Hepatocyte (in vitro differentiated cells): ENCODE data around the gene DELE1. TPM values are rescaled to one million over a fixed set of nuclear protein-coding genes. Genes with fewer than 3 reads are reported as not detected.

Experiments used
- DNase-seq: peaks from one replicate; pipeline ENCODE4 v3.0.0-alpha.2; 2016; ENCODE audit warnings: low spot score
- H2AFZ ChIP-seq: fragments of 200-600 bp; sonication (generic); 2 replicates; pipeline ENCODE4 v1.6.0; 2016; ENCODE audit warnings: antibody characterized with exemption, mild to moderate bottlenecking
- H3K27ac ChIP-seq: fragments of 200-600 bp; sonication (generic); 2 replicates; pipeline ENCODE4 v1.5.1; 2016; ENCODE audit warnings: mild to moderate bottlenecking
- H3K27me3 ChIP-seq: fragments of 200-600 bp; sonication (generic); 2 replicates; pipeline ENCODE4 v1.6.1; 2016
- H3K36me3 ChIP-seq: fragments of 200-600 bp; sonication (generic); replicated peaks from 2 replicates; pipeline ENCODE4 v1.5.1; 2016; ENCODE audit warnings: low read depth; ENCODE audit not compliant: insufficient read depth
- H3K4me1 ChIP-seq: fragments of 200-600 bp; sonication (generic); 2 replicates; pipeline ENCODE4 v1.5.1; 2016; ENCODE audit warnings: mild to moderate bottlenecking, moderate library complexity; ENCODE audit not compliant: insufficient read depth
- H3K4me2 ChIP-seq: fragments of 200-600 bp; sonication (generic); 2 replicates; pipeline ENCODE4 v1.6.0; 2016
- H3K4me3 ChIP-seq: fragments of 200-600 bp; sonication (generic); 2 replicates; pipeline ENCODE4 v1.5.1; 2016; ENCODE audit warnings: mild to moderate bottlenecking
- H3K79me2 ChIP-seq: fragments of 200-600 bp; sonication (generic); 2 replicates; pipeline ENCODE4 v1.6.0; 2017; ENCODE audit warnings: mild to moderate bottlenecking
- H3K9me2 ChIP-seq: fragments of 200-600 bp; sonication (generic); replicated peaks from 2 replicates; pipeline ENCODE4 v1.6.0; 2017; ENCODE audit warnings: mild to moderate bottlenecking; ENCODE audit not compliant: insufficient read depth
- H3K9me3 ChIP-seq: fragments of 200-600 bp; sonication (generic); 2 replicates; pipeline ENCODE4 v1.5.1; 2016; ENCODE audit warnings: low read depth, mild to moderate bottlenecking
- H4K20me1 ChIP-seq: fragments of 200-600 bp; sonication (generic); 2 replicates; pipeline ENCODE4 v1.6.0; 2016; ENCODE audit warnings: mild to moderate bottlenecking; ENCODE audit not compliant: insufficient read depth, poor library complexity, severe bottlenecking
- EZH2 ChIP-seq: fragments of 200-600 bp; sonication (generic); IDR thresholded peaks from 2 replicates; pipeline ENCODE4 v1.6.1; 2016; ENCODE audit warnings: antibody characterized with exemption, mild to moderate bottlenecking, borderline replicate concordance
- EZH2phosphoT487 ChIP-seq: fragments of 200-600 bp; sonication (generic); IDR thresholded peaks from one replicate; pipeline ENCODE4 v1.6.1; 2018; ENCODE audit warnings: antibody characterized with exemption, mild to moderate bottlenecking, low read depth, moderate library complexity; ENCODE audit not compliant: unreplicated experiment, severe bottlenecking
- WGBS: methylation state at CpG from one replicate; pipeline ENCODE4 v1.1.6; 2016; ENCODE audit warnings: low lambda C conversion rate; ENCODE audit errors: missing lambda C conversion rate; 5-methylcytosine and 5-hydroxymethylcytosine counted together
- polyA plus RNA-seq: library from polyadenylated mRNA; unstranded; fragments of >200 nt; fragmentation: Nextera tagmentation; extraction: Ambion mirVana; gene quantifications from 2 replicates; pipeline ENCODE4 v1.2.1, GENCODE V29; 2016
- total RNA-seq: library from RNA; depleted of rRNA; stranded (reverse); fragments of >200 nt; gene quantifications from 2 replicates; pipeline ENCODE4 v1.2.3, GENCODE V29; 2014
- TF ChIP-seq, protein P1 (sequence below): fragments of 200-600 bp; sonication (generic); IDR thresholded peaks from 2 replicates; pipeline ENCODE4 v1.5.1; 2016; ENCODE audit warnings: antibody characterized with exemption, mild to moderate bottlenecking; ENCODE audit not compliant: poor library complexity

DELE1 gene, protein sequence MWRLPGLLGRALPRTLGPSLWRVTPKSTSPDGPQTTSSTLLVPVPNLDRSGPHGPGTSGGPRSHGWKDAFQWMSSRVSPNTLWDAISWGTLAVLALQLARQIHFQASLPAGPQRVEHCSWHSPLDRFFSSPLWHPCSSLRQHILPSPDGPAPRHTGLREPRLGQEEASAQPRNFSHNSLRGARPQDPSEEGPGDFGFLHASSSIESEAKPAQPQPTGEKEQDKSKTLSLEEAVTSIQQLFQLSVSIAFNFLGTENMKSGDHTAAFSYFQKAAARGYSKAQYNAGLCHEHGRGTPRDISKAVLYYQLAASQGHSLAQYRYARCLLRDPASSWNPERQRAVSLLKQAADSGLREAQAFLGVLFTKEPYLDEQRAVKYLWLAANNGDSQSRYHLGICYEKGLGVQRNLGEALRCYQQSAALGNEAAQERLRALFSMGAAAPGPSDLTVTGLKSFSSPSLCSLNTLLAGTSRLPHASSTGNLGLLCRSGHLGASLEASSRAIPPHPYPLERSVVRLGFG
- total RNA-seq (57.2 and 62.0 TPM in 2 replicates), polyA plus RNA-seq (31.5 and 32.6 TPM in 2 replicates)

DNA sequence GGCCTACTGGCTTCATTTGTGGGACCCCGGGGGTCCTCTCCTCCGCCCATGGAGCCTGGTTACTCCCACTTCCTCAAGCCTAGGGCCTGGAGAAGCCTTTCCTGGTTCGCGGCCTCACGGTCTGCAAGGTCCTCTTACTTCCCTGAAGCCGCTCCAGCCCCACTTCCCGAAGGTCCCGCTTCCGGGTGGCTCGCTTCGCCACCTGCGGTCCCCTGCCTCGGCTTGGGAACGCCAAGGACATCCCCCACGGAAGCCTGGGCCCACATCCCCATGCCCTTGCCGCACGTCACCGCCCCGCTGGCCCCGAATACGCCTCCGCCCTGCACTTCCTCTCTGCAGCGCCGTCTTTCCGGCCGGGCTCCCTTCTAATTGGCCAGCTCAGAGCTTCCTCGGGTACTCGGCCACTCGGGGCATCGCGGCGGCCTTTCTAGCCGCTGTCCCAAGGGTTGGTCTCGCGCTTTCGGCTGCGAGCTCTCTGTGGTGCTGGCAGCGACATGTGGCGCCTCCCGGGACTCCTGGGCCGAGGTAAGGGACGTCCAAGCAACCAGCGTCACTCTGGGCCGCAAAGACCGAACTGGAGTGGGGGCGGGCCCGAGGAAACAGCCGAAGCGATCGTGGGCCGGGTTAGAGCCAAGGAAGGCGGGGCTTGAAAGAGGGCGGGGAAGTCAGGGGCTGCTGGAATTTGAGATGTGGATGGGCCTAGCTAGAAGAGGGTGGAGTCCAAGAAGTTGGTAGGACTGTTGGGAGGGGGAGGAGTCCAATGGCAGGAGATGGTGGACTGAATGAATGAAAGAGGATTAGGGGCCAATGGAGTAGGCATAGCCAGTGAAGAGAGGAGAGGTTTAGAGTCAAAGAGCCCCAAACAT, at the start of gene DELE1:
Gene DELE1, plus strand, starts transcription at position 424 of the 866 bp plus-strand sequence. Its CDS starts 71 bp downstream, at position 495.
- Histone ChIP-seq H3K79me2 (peaks cover 16% of the 10 kb centered on the region), H2AFZ (peak within 1 kb of the TSS; percentile 73), H4K20me1 (no peaks in the 10 kb centered on the region), H3K9me2 (no peaks in the 10 kb centered on the region), H3K36me3 (no peaks in the 10 kb centered on the region), H3K4me3 (peak within 1 kb of the TSS; percentile 48), H3K27ac (peak within 1 kb of the TSS; percentile 99), H3K9me3 (no peaks in the 10 kb centered on the region), H3K4me1 (peaks cover 15% of the 10 kb centered on the region), H3K4me2 (peak within 1 kb of the TSS; percentile 93), H3K27me3 (no peaks in the 10 kb centered on the region)
- peak; percentile 95 for DNase-seq
- WGBS: 2% methylated on average over 53 of the region's 53 CpGs
- TF ChIP-seq EZH2phosphoT487 (no peak), EZH2 (no peak)
- TF ChIP-seq, protein P1, sequence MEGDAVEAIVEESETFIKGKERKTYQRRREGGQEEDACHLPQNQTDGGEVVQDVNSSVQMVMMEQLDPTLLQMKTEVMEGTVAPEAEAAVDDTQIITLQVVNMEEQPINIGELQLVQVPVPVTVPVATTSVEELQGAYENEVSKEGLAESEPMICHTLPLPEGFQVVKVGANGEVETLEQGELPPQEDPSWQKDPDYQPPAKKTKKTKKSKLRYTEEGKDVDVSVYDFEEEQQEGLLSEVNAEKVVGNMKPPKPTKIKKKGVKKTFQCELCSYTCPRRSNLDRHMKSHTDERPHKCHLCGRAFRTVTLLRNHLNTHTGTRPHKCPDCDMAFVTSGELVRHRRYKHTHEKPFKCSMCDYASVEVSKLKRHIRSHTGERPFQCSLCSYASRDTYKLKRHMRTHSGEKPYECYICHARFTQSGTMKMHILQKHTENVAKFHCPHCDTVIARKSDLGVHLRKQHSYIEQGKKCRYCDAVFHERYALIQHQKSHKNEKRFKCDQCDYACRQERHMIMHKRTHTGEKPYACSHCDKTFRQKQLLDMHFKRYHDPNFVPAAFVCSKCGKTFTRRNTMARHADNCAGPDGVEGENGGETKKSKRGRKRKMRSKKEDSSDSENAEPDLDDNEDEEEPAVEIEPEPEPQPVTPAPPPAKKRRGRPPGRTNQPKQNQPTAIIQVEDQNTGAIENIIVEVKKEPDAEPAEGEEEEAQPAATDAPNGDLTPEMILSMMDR: no peak

DNA sequence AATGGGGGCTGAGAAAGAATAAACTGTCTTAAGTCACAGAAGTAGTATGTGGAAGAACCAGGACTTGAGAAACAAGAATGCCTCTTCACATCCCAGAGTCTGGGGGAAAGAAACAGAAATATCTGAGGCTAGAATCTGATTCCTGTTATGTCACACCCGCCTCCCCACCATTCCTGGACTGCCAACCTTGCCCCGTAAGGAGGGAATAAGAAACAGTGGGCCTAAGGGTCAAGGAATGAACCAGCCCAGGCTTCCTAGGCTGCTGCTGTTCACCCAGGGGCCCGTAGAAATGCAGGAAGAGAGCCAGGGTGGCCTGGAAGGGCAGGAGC, 49.8 kb upstream of the DELE1 start:
- H3K4me3 ChIP-seq: no peak overlapping the region

DNA sequence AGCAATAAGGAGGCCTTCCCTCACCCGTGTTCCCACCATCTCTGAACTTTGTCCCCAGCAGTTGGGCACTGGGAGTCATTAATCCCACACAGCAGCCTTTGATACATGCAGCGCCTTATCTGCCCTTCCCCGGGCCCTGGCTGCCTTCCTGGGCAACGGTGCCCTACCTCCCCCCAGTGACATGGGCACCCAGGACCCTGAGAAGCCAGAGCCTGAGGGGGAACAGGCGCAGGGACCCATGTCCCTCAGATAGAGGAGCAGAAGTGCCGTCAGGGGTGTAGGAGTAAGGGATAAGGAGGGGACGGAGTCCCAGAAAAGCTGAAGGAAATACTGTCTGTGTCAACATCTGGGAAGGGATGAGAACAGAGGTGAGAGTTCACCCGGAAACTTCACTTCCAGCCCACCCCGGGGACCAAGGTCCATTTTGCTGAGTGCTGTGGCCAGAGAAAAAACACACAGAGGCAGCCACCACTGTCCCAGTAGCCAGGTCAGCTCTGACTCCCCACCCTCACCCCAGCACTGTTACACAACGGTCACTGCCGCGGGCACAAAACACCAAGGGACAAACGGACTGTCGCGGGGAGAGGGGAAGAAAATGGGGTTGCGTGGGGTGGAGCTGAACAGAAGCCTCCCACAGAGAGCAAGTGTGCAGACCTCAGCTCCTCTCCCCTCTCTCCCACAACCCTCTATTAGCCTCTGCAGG, 49.3 kb upstream of the DELE1 start:
- Histone ChIP-seq H3K4me2 (peak overlapping the region; percentile 99), H3K9me3 (no peaks in the 10 kb centered on the region), H3K4me3 (no peak overlapping the region), H3K79me2 (peaks cover 4% of the 10 kb centered on the region), H3K4me1 (peaks cover 31% of the 10 kb centered on the region), H2AFZ (no peak overlapping the region), H3K27me3 (peaks cover 21% of the 10 kb centered on the region), H3K27ac (peak overlapping the region; percentile 88), H3K36me3 (no peaks in the 10 kb centered on the region), H4K20me1 (no peaks in the 10 kb centered on the region), H3K9me2 (no peaks in the 10 kb centered on the region)
- WGBS: 58% methylated on average over 16 of the region's 16 CpGs
- TF ChIP-seq, protein P1: no peak
- TF ChIP-seq EZH2phosphoT487 (no peak), EZH2 (no peak)
- DNase-seq: peak; percentile 57

More for the DNA sequence above, 49.8 kb upstream of the DELE1 start:
- Histone ChIP-seq H3K79me2 (peaks cover 4% of the 10 kb centered on the region), H3K4me1 (peaks cover 29% of the 10 kb centered on the region), H3K27me3 (peaks cover 19% of the 10 kb centered on the region), H2AFZ (no peak overlapping the region), H3K27ac (peak overlapping the region; percentile 88), H4K20me1 (no peaks in the 10 kb centered on the region), H3K4me2 (peak overlapping the region; percentile 99), H3K36me3 (no peaks in the 10 kb centered on the region), H3K9me2 (no peaks in the 10 kb centered on the region), H3K9me3 (no peaks in the 10 kb centered on the region)
- DNase-seq: no peak
- 75% methylated on average over 3 of the region's 3 CpGs for WGBS
- TF ChIP-seq EZH2phosphoT487: no peak
- no peak for TF ChIP-seq EZH2
- TF ChIP-seq, protein P1: no peak
